HG03565 (cell line): ENCODE results near the gene MIGA2.
"Not testable (repeated sequence)": the region's sequence is repeated elsewhere in the genome, so short reads cannot be mapped to it uniquely, and the experiment has no call there.

Experiments
- ATAC-seq: cut with Tn5 transposase; IDR thresholded peaks from one replicate; pipeline ENCODE4 v1.9.1; 2021; ENCODE audit warnings: mild to moderate bottlenecking, moderate library complexity; ENCODE audit not compliant: unreplicated experiment

Gene MIGA2

GRCh38 chr9:129098328-129098727 is 61.9 kb downstream of the MIGA2 start:
- ATAC-seq, result no peak

GRCh38 chr9:129100383-129101169 is 64.2 kb downstream of the MIGA2 start:
- ATAC-seq, result no peak

GRCh38 chr9:129101279-129101678 is 64.9 kb downstream of the MIGA2 start:
- ATAC-seq, result no peak

- ATAC-seq, result no peak
These were observed 65.7 kb downstream of the MIGA2 start for GRCh38 chr9:129102095-129102525.

GRCh38 chr9:129102791-129103594 is 66.6 kb downstream of the MIGA2 start:
- ATAC-seq, result no peak

- ATAC-seq, result no peak
These were observed 67.2 kb downstream of the MIGA2 start for GRCh38 chr9:129103595-129103965.

GRCh38 chr9:129104051-129104450 is 67.6 kb downstream of the MIGA2 start:
- ATAC-seq, result no peak

- ATAC-seq, result no peak
These were observed 69.7 kb downstream of the MIGA2 start for GRCh38 chr9:129105857-129106694.

- no peak for ATAC-seq
These were observed 71.2 kb downstream of the MIGA2 start for GRCh38 chr9:129107651-129108050.

GRCh38 chr9:129108083-129108804 is 71.8 kb downstream of the MIGA2 start:
- ATAC-seq, result no peak

- ATAC-seq, result no peak
These were observed 72.5 kb downstream of the MIGA2 start for GRCh38 chr9:129108805-129109536.

GRCh38 chr9:129109537-129109903 is 73.1 kb downstream of the MIGA2 start:
- no peak for ATAC-seq

GRCh38 chr9:129109952-129110739 is 73.7 kb downstream of the MIGA2 start:
- no peak for ATAC-seq

GRCh38 chr9:129110740-129111527 is 74.5 kb downstream of the MIGA2 start, which contains the start of the genes CRAT and PTPA:
CRAT (minus strand) TSS chr9:129110793; CDS start chr9:129110509, 284 bp downstream.
PTPA (plus strand) TSS chr9:129111415; CDS start chr9:129111601, 186 bp downstream.
- ATAC-seq, result peak; percentile 68

- no peak for ATAC-seq
These were observed 75.2 kb downstream of the MIGA2 start for GRCh38 chr9:129111528-129112151.

- ATAC-seq, result not testable (repeated sequence)
These were observed 76.1 kb downstream of the MIGA2 start for GRCh38 chr9:129112526-129112925.

GRCh38 chr9:129113645-129114304 is 77.3 kb downstream of the MIGA2 start:
- ATAC-seq, result no peak
